Activated CD8-positive, alpha-beta memory T cell treated with anti-CD3 and anti-CD28 coated beads, Interleukin-2, amount 50 U/mL, for 4 hours (primary cell): ENCODE data around the gene CYB5A.
"Not testable (repeated sequence)": the region's sequence is repeated elsewhere in the genome, so short reads cannot be mapped to it uniquely, and the experiment has no call there.

Source experiments
- DNase-seq: peaks from one replicate; pipeline ENCODE4 v3.0.0-alpha.2; 2020

CYB5A gene

GRCh38 chr18:74292982-74293381 is 1.2 kb upstream of the CYB5A start:
- DNase-seq: not testable (repeated sequence)

GRCh38 chr18:74292541-74292858 is 737 bp upstream of the CYB5A start:
- no peak for DNase-seq

- DNase-seq: no peak
These were observed 342 bp downstream of the CYB5A start for GRCh38 chr18:74291472-74291770.

GRCh38 chr18:74290794-74291471 is 830 bp downstream of the CYB5A start:
- DNase-seq: peak; percentile 26

- no peak for DNase-seq
These were observed 1.7 kb downstream of the CYB5A start for GRCh38 chr18:74290021-74290420.

GRCh38 chr18:74289137-74289536 is 2.6 kb downstream of the CYB5A start:
- DNase-seq: no peak

- DNase-seq: no peak
These were observed 3.0 kb downstream of the CYB5A start for GRCh38 chr18:74288730-74289129.

- DNase-seq: no peak
These were observed 3.7 kb downstream of the CYB5A start for GRCh38 chr18:74288041-74288440.

GRCh38 chr18:74286856-74287255 is 4.9 kb downstream of the CYB5A start:
- no peak for DNase-seq

GRCh38 chr18:74286106-74286855 is 5.5 kb downstream of the CYB5A start:
- DNase-seq: no peak

- DNase-seq: not testable (repeated sequence)
These were observed 6.2 kb downstream of the CYB5A start for GRCh38 chr18:74285583-74285982.

GRCh38 chr18:74284980-74285355 is 6.8 kb downstream of the CYB5A start:
- DNase-seq: no peak

- DNase-seq: no peak
These were observed 7.4 kb downstream of the CYB5A start for GRCh38 chr18:74284191-74284979.

GRCh38 chr18:74283646-74284045 is 8.1 kb downstream of the CYB5A start:
- no peak for DNase-seq

GRCh38 chr18:74282755-74283554 is 8.8 kb downstream of the CYB5A start:
- DNase-seq: peak; percentile 41

GRCh38 chr18:74281980-74282754 is 9.6 kb downstream of the CYB5A start:
- DNase-seq: no peak

GRCh38 chr18:74281011-74281979 is 10.5 kb downstream of the CYB5A start:
- no peak for DNase-seq

GRCh38 chr18:74278983-74279382 is 12.8 kb downstream of the CYB5A start:
- no peak for DNase-seq

GRCh38 chr18:74278058-74278457 is 13.7 kb downstream of the CYB5A start:
- no peak for DNase-seq

- DNase-seq: no peak
These were observed 14.5 kb downstream of the CYB5A start for GRCh38 chr18:74277296-74277695.

GRCh38 chr18:74276609-74277008 is 15.2 kb downstream of the CYB5A start:
- no peak for DNase-seq
